Fibroblast of lung (primary cell): ENCODE measurements around the gene ADCY4. TPM values are rescaled to one million over a fixed set of nuclear protein-coding genes. Genes with fewer than 3 reads are reported as not detected.

ENCODE experiments used
- DNase-seq, 2 donors: peaks; one replicate each; pipeline versions ENCODE4 v3.0.0 to v3.0.0-alpha.2; 2010; ENCODE audit warnings: low read depth in 2 of 2
- H2AFZ ChIP-seq: 2 replicates; pipeline ENCODE4 v1.5.1; 2012; ENCODE audit warnings: low read length, control low read depth, inconsistent platforms
- H3K27ac ChIP-seq: 2 replicates; pipeline ENCODE4 v1.5.1; 2011; ENCODE audit warnings: low read length, control low read depth; ENCODE audit not compliant: insufficient read depth
- H3K27me3 ChIP-seq: 2 replicates; pipeline ENCODE4 v1.5.1; 2011; ENCODE audit warnings: mild to moderate bottlenecking, low read length; ENCODE audit not compliant: control insufficient read depth, insufficient read depth
- H3K36me3 ChIP-seq: 2 replicates; pipeline ENCODE4 v1.5.1; 2011; ENCODE audit warnings: low read length; ENCODE audit not compliant: control insufficient read depth, insufficient read depth
- H3K4me1 ChIP-seq: 2 replicates; pipeline ENCODE4 v1.5.1; 2011; ENCODE audit warnings: low read length; ENCODE audit not compliant: control insufficient read depth, insufficient read depth; ENCODE audit errors: extremely low read depth
- H3K4me2 ChIP-seq: 2 replicates; pipeline ENCODE4 v1.5.1; 2011; ENCODE audit warnings: low read length, control low read depth; ENCODE audit not compliant: insufficient read depth; ENCODE audit errors: extremely low read depth
- H3K4me3 ChIP-seq, 4 experiments: fragments of 200-600 bp in 1 of 4; sonication (generic) in 1 of 4; replicated peaks in 1 of 4; 2 replicates each; pipeline ENCODE4 v1.5.1; 2011 to 2016; ENCODE audit warnings: low read length in 4 of 4, low read depth in 3 of 4, mild to moderate bottlenecking in 3 of 4, control low read depth in 2 of 4, inconsistent platforms in 1 of 4, mixed read lengths in 1 of 4; ENCODE audit not compliant: insufficient read depth in 1 of 4; ENCODE audit errors: control extremely low read depth in 1 of 4
- H3K79me2 ChIP-seq: 2 replicates; pipeline ENCODE4 v1.5.1; 2012; ENCODE audit warnings: mild to moderate bottlenecking, low read length, inconsistent platforms; ENCODE audit not compliant: control insufficient read depth, insufficient read depth
- H3K9ac ChIP-seq: 2 replicates; pipeline ENCODE4 v1.5.1; 2011; ENCODE audit warnings: mild to moderate bottlenecking, low read length, control low read depth; ENCODE audit not compliant: insufficient read depth
- H3K9me3 ChIP-seq: 2 replicates; pipeline ENCODE4 v1.5.1; 2012; ENCODE audit warnings: low read depth, low read length; ENCODE audit not compliant: control insufficient read depth, insufficient read depth
- H4K20me1 ChIP-seq: 2 replicates; pipeline ENCODE4 v1.5.1; 2011; ENCODE audit warnings: low read length; ENCODE audit not compliant: control insufficient read depth, insufficient read depth; ENCODE audit errors: extremely low read depth
- EZH2 ChIP-seq: IDR thresholded peaks from 2 replicates; pipeline ENCODE4 v1.5.1; 2012; ENCODE audit warnings: low read length, control low read depth, mild to moderate bottlenecking; ENCODE audit errors: missing control alignments
- polyA plus RNA-seq, 2 donors: library from polyadenylated mRNA; depleted of rRNA in 1 of 2; stranded (reverse) in 1 of 2; unstranded in 1 of 2; fragments of >200 nt; gene quantifications; 2 replicates each; pipeline ENCODE4 v1.2.1, GENCODE V29; 2011 to 2012; ENCODE audit warnings: missing spikeins in 1 of 2
- total RNA-seq: library from RNA; depleted of rRNA; stranded (reverse); fragments of >200 nt; gene quantifications from 2 replicates; pipeline ENCODE4 v1.2.1, GENCODE V29; 2014
- TF ChIP-seq, protein P1 (sequence below), 2 donors: IDR thresholded peaks in 1 of 2; conservative IDR thresholded peaks in 1 of 2; 1 replicate in 1 of 2; 2 replicates in 1 of 2; pipeline ENCODE4 v1.5.1; 2011 to 2012; ENCODE audit warnings: low read length in 2 of 2, control low read depth in 1 of 2, inconsistent platforms in 1 of 2, low read depth in 1 of 2, mild to moderate bottlenecking in 1 of 2

ADCY4 gene
- total and polyA plus RNA-seq, 2 donors (not counting 1 experiment from before 2014, with no cell fraction given) = 1.4 to 7.4 TPM

GRCh38 chr14:24332268-24332993 lies 2.4 kb downstream of the ADCY4 start:
- Histone ChIP-seq H3K27ac (no peak overlapping the region), H3K9me3 (no peaks in the 10 kb centered on the region), H3K79me2 (no peaks in the 10 kb centered on the region), H3K4me1 (peaks cover 2% of the 10 kb centered on the region), H3K4me2 (peak overlapping the region; percentile 72), H3K4me3 (no peak overlapping the region), H3K36me3 (no peaks in the 10 kb centered on the region), H2AFZ (no peak overlapping the region), H4K20me1 (no peaks in the 10 kb centered on the region), H3K9ac (no peak overlapping the region), H3K27me3 (peaks cover 27% of the 10 kb centered on the region)
- peak; percentile 41 to 54 for DNase-seq
- no peak for TF ChIP-seq EZH2
- TF ChIP-seq, protein P1, sequence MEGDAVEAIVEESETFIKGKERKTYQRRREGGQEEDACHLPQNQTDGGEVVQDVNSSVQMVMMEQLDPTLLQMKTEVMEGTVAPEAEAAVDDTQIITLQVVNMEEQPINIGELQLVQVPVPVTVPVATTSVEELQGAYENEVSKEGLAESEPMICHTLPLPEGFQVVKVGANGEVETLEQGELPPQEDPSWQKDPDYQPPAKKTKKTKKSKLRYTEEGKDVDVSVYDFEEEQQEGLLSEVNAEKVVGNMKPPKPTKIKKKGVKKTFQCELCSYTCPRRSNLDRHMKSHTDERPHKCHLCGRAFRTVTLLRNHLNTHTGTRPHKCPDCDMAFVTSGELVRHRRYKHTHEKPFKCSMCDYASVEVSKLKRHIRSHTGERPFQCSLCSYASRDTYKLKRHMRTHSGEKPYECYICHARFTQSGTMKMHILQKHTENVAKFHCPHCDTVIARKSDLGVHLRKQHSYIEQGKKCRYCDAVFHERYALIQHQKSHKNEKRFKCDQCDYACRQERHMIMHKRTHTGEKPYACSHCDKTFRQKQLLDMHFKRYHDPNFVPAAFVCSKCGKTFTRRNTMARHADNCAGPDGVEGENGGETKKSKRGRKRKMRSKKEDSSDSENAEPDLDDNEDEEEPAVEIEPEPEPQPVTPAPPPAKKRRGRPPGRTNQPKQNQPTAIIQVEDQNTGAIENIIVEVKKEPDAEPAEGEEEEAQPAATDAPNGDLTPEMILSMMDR (conservative IDR thresholded peaks at IDR 0.05 in 1 of 2, IDR thresholded peaks at IDR 0.05 in 1 of 2; ENCODE audit: low read depth in 1 of 2, low read length in 2 of 2) = peak; percentile 82

GRCh38 chr14:24331731-24332267 lies 3.1 kb downstream of the ADCY4 start:
- no peak overlapping the region for H2AFZ ChIP-seq
- H3K4me3 ChIP-seq = no peak overlapping the region
- no peaks in the 10 kb centered on the region for H3K9me3 ChIP-seq
- TF ChIP-seq, protein P1 (conservative IDR thresholded peaks at IDR 0.05 in 1 of 2, IDR thresholded peaks at IDR 0.05 in 1 of 2; ENCODE audit: low read depth in 1 of 2, low read length in 2 of 2) = no peak
- TF ChIP-seq EZH2 = no peak
- H3K4me2 ChIP-seq = no peak overlapping the region
- no peaks in the 10 kb centered on the region for H4K20me1 ChIP-seq
- H3K9ac ChIP-seq = no peak overlapping the region
- DNase-seq = no peak
- no peak overlapping the region for H3K27ac ChIP-seq
- no peaks in the 10 kb centered on the region for H3K36me3 ChIP-seq
- H3K27me3 ChIP-seq = peaks cover 24% of the 10 kb centered on the region
- no peaks in the 10 kb centered on the region for H3K79me2 ChIP-seq
- peaks cover 2% of the 10 kb centered on the region for H3K4me1 ChIP-seq

- Histone ChIP-seq H3K27ac (no peak overlapping the region), H3K9me3 (no peaks in the 10 kb centered on the region), H3K79me2 (no peaks in the 10 kb centered on the region), H3K9ac (no peak overlapping the region), H3K27me3 (peaks cover 21% of the 10 kb centered on the region), H3K4me1 (peaks cover 2% of the 10 kb centered on the region), H4K20me1 (no peaks in the 10 kb centered on the region), H2AFZ (no peak overlapping the region), H3K4me3 (no peak overlapping the region), H3K4me2 (no peak overlapping the region), H3K36me3 (no peaks in the 10 kb centered on the region)
- no peak for DNase-seq
- no peak for TF ChIP-seq EZH2
- TF ChIP-seq, protein P1 (conservative IDR thresholded peaks at IDR 0.05 in 1 of 2, IDR thresholded peaks at IDR 0.05 in 1 of 2; ENCODE audit: low read depth in 1 of 2, low read length in 2 of 2) = no peak
Observed at GRCh38 chr14:24330973-24331674, 3.7 kb downstream of the ADCY4 start.
